Left hindlimb (tissue), 1 donor: ENCODE data around the gene FBLN2.

ENCODE experiments used
- DNase-seq: peaks from one replicate; pipeline ENCODE4 v3.0.0-alpha.2; 2018

Gene FBLN2

DNA sequence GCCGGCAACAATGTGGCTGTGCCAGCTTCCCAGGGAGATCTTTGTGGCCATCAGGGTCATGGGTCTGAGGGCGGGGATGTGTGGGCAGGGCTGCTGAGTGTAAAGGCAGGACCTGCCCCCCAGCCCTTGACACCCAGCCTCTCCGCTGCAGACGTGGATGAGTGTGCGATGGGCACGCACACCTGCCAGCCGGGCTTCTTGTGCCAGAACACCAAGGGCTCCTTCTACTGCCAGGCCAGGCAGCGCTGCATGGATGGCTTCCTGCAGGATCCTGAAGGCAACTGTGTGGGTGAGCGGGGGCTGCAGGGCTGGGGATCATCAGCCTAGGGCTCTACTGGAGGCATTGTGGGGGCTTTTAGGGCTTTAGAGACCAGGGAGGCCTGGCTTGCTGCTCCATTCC, 78.8 kb downstream of the FBLN2 start:
- no peak for DNase-seq

DNA sequence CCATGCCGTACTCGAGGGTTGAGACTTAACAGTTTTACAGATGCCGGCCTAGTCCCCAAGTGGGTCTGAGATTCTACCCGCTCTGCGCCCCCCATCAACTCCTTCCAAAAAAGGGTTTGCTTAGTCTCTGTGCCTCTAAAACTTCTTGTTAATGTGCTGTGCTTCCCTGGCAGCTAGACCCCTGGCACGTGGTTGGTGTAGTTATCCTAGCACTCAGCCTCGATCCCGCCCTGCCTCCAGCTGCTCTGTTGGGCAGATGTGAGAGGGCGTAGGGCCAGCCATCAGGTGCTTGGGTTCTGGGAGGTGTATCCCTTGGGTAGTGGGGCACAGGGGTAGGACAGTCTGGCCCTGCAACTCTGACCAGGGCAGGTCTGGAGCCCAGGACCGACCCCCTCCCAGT, 79.5 kb downstream of the FBLN2 start:
- no peak for DNase-seq

GRCh38 chr3:13628841-13629551, 80.1 kb downstream of the FBLN2 start:
- no peak for DNase-seq

DNA sequence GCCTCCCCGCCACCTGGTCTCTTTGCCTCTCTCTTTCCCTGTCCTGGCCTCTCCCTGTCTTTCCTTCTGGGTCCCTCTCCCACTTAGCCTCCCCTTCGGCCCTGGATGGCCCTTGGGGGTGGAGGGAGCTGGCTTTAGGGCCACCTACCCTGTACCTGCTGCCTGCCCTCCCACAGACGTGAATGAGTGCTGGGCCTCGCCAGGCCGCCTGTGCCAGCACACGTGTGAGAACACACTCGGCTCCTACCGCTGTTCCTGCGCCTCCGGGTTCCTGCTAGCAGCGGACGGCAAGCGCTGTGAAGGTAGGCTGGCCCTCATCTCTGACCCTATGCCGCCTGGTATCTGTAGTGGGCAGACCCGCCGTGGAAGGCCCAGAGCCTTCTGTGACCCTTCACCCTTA, 80.7 kb downstream of the FBLN2 start:
- DNase-seq = no peak

DNA sequence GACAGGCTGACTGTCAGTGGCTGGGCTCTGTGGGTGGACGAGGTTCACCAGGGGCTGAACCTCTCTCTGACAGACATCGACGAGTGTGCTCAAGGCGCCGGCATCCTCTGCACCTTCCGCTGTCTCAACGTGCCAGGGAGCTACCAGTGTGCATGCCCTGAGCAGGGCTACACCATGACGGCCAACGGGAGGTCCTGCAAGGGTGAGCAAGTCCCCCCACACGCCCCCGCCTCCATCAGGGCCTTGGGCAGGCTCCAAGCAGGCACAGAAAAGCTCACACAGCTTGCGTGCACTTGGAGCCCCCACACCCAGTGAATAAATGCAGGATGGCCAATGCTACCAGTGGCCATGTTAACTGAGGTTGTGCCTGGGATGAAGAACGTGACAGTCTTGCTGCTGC, 82.3 kb downstream of the FBLN2 start:
- no peak for DNase-seq

DNA sequence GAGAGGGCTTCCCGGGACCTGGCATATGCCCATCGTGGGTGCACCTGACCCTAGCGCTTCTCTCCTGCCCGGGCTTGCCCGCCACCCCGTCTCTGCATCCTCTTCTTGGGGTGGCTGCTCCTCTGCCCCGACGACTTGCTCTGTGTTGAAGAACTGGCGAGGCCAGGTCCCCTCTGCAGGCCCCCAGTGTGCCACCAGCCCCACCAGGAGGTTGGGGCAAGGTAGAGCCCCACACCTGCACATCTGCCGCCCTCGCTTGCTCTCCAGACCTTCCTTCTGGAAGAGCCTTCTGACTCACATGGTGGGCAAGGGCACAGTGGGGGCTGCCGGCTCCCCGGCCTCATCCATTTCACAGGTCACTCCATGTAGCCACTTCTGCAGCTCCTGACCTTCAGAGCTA, 84.3 kb downstream of the FBLN2 start:
- no peak for DNase-seq

- no peak for DNase-seq
Observed at GRCh38 chr3:13634151-13634550, 85.2 kb downstream of the FBLN2 start.

- no peak for DNase-seq
Observed at GRCh38 chr3:13634615-13635014, 85.7 kb downstream of the FBLN2 start.

GRCh38 chr3:13636186-13636585, 87.3 kb downstream of the FBLN2 start:
- DNase-seq = no peak

- no peak for DNase-seq
Observed at GRCh38 chr3:13636874-13637273, 87.9 kb downstream of the FBLN2 start.

DNA sequence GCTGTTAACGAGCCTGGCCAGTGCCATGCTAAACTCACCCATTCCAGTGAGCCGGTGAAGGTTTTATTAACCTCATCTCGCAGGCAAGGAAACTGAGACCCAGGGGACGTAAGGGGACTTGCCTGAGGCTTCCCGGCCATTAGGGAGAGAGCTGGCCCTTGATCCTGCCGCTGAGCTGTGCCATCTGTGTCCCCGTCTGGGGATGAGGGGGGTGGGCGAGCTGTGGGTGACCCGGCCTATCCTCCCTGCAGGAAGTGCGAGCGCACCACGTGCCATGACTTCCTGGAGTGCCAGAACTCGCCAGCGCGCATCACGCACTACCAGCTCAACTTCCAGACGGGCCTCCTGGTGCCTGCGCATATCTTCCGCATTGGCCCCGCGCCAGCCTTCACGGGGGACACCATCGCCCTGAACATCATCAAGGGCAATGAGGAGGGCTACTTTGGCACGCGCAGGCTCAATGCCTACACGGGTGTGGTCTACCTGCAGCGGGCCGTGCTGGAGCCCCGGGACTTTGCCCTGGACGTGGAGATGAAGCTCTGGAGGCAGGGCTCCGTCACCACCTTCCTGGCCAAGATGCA, 88.5 kb downstream of the FBLN2 start:
- DNase-seq = no peak

GRCh38 chr3:13637953-13638352, 89.0 kb downstream of the FBLN2 start:
- no peak for DNase-seq

- DNase-seq = no peak
Observed at GRCh38 chr3:13638927-13639326, 90.0 kb downstream of the FBLN2 start.

GRCh38 chr3:13642597-13642996, 93.7 kb downstream of the FBLN2 start:
- no peak for DNase-seq

GRCh38 chr3:13644341-13645117, 95.6 kb downstream of the FBLN2 start:
- DNase-seq = no peak

GRCh38 chr3:13645801-13646637, 97.1 kb downstream of the FBLN2 start:
- no peak for DNase-seq

DNA sequence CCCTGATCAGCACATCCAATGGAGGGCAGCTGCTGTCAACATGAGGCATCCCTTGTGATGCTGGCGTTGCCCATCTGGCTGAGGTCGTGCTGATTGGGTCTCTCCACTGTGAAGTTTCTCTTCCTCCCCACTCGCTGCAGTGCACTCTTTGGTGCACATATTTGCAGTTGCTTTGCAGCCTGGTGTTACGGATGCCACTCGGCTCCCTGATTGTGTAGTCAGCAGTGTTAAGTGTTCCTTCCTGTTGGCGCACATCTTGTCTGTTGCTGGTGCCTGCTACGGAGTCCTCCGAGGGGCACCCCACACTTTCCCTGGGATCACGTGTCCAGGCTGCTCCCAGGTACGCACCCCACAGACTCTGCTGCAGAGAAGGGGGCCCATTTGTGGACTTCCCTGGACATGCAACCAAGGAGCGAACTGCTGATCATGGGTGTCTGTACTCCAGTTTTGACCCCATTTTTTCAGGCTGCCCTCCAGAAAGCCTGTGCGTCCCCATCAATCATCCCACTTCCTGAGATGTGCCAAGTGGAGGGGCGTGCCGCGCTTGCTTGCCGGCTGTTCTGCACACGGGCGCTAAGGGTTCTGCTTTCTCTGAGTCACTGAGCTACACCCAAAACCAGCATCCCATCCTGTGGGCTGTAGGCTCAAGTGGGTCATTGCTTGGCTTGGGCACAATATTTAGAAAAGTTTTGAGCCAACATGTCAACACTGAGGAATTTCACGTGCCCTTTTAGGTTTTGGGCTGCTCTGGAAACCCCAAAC, 98.6 kb downstream of the FBLN2 start:
- DNase-seq = peak; percentile 57

- peak; percentile 91 for DNase-seq
Observed at GRCh38 chr3:13648060-13649001, 99.4 kb downstream of the FBLN2 start.

GRCh38 chr3:13650210-13651056, 101.5 kb downstream of the FBLN2 start:
- peak; percentile 81 for DNase-seq

GRCh38 chr3:13651057-13651400, 102.1 kb downstream of the FBLN2 start:
- no peak for DNase-seq
